ENCODE measurements around the gene PODNL1.
"Not testable (repeated sequence)": the region's sequence is repeated elsewhere in the genome, so short reads cannot be mapped to it uniquely, and the experiment has no call there.

Gene PODNL1

DNA sequence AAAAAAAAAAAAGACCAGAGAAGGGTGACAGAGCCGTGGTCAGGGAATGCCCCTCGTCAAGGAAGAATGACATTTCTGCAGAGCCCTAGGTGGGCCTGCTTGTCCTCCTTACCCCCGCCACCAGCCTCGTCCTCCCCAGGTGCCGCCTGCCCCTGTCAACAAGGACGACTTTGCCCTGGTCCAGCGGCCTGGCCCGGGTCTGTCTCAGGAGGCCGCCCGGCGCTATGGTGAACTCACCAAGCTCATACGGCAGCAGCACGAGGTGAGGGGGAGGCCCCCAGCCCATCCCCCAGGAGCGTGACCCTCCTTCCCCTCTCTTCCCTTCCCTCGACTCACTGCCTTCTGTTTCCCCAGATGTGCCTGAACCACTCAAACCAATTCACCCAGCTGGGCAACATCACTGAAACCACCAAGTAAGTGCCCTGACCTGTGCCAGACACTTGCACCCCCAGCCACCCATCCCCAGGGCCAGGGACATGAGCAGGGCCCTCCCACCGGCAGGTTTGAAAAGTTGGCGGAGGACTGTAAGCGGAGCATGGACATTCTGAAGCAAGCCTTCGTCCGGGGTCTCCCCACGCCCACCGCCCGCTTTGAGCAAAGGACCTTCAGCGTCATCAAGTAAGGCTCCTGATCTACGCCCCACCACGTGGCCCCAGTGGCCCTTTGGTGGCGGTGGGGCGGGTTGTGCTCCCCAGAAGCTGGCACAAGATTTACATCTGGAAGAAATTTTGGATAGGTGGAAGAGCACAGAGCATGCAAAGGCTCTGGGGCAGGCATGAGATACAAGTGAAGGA lies 14.8 kb downstream of the PODNL1 start:
- FAIRE-seq = no peak

DNA sequence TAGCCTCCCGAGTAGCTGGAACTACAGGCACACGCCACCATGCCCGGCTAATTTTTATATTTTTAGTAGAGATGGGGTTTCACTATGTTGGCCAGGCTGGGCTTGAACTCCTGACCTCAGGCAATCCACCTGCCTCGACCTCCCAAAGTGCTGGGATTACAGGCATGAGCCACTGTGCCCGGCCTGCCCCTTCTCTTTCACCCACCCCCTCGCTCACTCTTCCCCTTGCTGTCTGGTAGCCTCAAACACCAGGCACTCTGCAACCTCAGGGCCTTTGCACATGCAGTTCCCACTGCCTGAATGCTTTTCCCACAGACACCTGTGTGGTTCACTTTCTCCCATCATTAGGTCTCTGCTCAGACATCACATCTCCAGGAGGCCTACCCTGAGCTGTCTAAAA lies 16.1 kb downstream of the PODNL1 start:
- FAIRE-seq = not testable (repeated sequence)

DNA sequence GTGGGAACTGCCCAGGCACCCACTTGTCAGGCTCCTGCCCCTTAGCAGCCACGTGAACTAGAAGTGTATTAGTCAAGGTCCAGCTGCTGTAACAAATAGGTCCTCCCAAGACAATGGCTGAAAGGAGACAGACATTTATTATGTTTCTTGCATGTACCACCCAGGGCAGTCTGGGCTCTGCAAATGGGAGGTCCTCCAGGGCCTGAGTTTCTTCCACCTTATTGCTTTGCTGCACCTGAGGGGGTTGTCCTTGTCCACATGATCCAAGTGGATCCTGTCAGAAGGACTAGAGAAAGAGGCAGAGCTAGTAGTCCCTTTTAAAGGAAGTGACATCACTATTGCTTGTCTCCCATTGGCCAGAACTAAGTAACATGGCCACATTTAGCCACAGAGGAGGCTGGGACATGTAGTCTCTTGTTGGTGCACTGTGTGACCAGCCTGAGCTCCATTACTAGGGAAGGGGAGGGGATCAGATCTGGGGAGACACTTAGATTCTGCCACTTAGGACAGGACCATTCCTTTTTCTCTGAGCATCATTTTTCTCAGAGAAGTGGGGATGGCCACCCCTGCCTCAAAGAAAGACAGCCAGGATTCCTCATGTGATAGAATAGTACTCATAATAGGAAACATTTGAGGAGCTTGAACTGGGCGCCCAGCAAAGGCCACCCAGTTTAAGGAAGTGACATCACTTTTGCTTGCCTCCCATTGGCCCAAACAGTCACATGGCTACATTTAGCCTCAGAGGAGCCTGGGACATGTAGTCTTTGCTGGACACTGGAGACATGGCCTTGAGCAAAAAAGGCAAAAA lies 17.1 kb downstream of the PODNL1 start:
- no peak for FAIRE-seq

- no peak for FAIRE-seq
Observed at GRCh38 chr19:13920524-13920923, 17.7 kb downstream of the PODNL1 start.

GRCh38 chr19:13918726-13919411 lies 19.3 kb downstream of the PODNL1 start:
- FAIRE-seq = no peak

DNA sequence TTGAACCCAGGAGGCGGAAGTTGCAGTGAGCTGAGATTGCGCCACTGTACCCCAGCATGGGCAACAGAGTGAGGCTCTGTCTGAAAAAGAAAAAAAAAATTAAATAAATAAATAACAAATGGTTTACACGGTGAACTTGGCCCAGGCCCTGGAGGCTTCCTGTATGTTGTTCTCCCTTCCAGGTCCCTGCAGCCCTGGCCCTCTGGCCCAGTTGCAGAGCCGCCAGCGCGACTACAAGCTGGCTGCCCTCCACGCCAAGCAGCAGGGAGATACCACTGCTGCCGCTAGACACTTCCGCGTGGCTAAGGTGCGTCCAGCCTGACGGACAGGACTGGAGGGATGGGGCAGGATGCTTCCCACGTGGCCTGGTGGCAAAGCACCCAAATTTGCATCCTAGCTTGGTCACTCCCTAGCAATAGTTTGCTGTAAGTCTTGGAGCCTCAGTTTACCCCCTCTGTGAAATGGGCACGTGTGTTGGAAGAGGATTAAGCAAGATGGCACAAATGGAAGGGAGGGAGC lies 20.3 kb downstream of the PODNL1 start:
- no peak for FAIRE-seq

DNA sequence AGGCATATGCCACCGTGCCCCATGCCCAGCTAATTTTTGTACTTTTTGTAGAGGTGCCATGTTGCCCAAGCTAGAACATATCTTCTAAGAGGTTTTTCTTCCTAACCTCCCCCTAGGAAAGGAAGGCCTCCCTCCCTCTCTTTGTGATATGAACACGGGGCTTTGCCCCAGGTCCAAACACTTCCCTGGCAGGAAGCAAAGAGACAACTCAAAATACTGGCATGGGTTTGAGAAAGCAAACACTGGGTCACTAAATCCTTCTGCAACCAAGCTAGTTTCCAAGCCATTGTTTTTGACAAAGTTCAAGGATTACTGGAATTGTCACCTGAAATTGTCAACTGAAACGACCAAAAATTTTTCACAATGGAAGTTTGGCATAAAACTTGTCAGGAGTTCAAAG lies 23.4 kb downstream of the PODNL1 start:
- FAIRE-seq = no peak

GRCh38 chr19:13913352-13913751 lies 24.9 kb downstream of the PODNL1 start:
- no peak for FAIRE-seq

- no peak for FAIRE-seq
Observed at GRCh38 chr19:13909430-13909829, 28.8 kb downstream of the PODNL1 start.

DNA sequence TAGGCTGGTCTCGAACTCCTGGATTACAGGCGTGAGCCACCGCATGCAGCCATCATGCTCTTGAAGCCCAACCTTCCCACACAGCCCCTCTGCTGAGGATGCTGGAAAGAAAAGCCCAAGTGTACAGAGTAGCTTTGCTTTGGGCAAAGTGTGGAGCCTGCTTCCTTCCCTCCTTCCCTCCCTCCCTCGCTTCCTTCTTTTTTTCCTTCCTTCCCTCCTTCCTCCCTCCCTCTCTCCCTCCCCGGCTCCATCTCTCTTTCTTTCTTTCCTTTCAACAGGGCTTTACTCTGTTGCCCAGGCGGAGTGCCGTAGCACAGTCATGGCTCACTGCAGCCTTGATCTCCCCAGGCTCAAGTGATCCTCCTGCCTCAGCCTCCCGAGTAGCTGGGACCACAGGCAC lies 29.5 kb downstream of the PODNL1 start:
- no peak for FAIRE-seq

DNA sequence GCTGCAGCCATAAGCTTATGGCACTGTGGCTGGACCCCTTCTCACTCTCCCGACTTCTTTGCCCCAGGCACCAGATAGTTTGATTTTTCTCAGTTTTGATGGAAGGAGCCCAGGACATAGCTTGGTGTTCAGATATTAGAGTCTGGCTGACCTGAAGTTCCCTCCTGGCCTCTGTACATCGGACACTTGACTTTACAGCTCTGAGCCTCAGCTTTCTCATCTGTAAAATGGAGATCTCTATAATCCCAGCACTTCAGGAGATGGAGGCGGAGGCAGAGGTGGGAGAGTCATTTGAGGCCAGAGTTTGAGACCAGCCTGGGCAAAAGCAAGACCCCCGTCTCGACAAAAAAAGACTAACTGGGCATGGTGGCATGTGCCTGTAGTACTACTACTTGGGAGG lies 31.3 kb downstream of the PODNL1 start:
- no peak for FAIRE-seq

DNA sequence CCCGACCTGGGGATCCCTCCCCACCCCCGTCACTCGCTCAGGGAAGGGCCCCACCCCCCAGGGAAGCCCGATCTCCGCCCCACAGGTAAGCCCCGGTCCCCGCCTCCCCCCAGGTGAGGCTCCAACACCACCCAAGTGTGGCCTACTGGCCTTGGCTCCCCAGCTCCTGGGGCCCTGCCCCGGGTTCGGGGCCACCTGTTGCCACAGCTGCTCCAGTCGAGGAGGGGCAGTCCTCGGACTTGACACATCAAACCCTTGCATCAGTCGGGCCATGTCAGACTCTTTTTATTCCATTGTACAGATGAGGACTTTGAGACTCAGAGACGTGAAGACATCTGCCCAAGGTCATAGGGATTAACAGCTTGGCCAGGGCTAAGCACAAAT lies 31.7 kb downstream of the PODNL1 start:
- FAIRE-seq = no peak

GRCh38 chr19:13905634-13906520 lies 32.3 kb downstream of the PODNL1 start, which contains the start of the genes BRME1 and CC2D1A:
BRME1 (minus strand) TSS chr19:13906117; CDS start chr19:13904892, 1,225 bp downstream.
CC2D1A (plus strand) TSS chr19:13906201; CDS start chr19:13906442, 241 bp downstream.
- no peak for FAIRE-seq

DNA sequence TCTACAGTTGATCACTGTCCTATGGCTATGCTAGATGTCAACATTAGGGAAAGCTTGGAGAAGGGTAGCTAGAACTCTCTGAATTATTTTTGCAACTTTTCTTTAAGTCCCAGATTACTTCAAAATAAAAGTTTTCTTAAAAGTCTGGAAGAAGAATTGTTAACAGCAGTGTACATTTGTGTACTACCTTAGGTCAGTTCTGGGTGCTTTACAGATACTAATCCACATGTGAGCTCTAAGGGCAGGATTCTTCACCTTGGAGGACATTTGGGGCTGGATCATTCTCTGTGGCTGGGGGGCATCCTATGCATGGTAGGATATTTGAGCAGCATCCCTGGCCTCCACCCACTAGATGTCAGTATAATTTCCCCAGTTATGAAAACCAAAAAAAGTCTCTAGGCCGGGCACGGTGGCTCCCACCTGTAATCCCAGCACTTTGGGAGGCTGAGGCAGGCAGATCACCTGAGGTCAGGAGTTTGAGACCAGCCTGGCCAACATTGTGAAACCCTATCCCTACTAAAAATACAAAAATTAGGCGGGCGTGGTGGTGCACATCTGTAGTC lies 35.1 kb downstream of the PODNL1 start:
- no peak for FAIRE-seq

- FAIRE-seq = no peak
Observed at GRCh38 chr19:13899912-13900584, 38.2 kb downstream of the PODNL1 start.

DNA sequence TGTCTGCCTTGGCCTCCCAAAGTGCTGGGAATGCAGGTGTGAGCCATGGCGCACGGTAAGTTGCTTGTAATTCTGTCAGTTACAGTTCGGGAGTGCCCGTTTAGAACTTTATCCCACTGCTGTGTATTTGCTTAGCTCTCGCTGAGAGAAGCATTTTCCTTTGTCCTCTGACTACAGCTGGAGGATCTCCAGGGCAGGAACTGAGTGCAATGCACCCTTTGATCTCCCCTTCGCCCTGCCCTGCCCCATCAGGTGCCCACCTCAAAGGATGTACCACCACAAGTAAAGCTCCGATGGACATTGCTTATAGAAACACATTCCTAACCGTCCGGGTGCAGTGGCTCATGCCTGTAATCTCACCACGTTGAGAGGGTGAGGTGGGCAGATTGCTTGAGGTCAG lies 38.8 kb downstream of the PODNL1 start:
- no peak for FAIRE-seq

DNA sequence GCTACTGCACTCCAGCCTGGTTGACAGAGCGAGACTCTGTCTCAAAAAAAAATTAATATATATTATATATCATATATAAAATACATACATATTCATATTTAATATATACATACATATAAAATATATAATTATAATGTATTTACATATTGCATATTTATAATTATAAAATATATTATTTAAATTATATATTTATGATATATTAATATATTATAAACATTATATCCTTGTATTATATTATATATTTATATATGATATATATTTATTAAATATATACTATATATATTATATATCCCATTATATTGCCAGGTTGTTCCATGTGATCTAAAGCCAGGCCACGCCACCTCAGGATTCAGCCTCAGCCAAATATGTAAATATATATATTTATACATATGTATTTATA lies 42.0 kb downstream of the PODNL1 start:
- peak; percentile 21 for FAIRE-seq

DNA sequence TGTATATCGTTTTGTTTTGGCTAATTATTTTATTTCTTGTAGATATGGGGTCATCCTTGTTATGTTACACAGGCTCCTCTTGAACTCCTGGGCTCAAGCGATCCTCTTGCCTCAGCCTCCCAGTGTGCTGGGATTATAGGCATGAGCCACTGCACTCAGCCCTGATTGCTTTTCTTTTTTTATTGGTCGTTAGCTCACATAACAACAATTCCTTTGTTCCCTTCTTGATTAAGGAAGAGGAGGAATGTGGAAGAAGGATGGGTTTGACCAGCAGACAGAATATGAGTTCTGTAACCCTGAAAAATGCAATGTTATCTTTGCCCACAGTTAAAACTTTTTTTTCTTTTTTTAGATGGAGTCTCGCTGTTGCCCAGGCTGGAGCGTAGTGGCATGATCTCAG lies 43.7 kb downstream of the PODNL1 start:
- no peak for FAIRE-seq

- no peak for FAIRE-seq
Observed at GRCh38 chr19:13892870-13893269, 45.3 kb downstream of the PODNL1 start.

- FAIRE-seq = no peak
Observed at GRCh38 chr19:13890136-13890535, 48.1 kb downstream of the PODNL1 start.

DNA sequence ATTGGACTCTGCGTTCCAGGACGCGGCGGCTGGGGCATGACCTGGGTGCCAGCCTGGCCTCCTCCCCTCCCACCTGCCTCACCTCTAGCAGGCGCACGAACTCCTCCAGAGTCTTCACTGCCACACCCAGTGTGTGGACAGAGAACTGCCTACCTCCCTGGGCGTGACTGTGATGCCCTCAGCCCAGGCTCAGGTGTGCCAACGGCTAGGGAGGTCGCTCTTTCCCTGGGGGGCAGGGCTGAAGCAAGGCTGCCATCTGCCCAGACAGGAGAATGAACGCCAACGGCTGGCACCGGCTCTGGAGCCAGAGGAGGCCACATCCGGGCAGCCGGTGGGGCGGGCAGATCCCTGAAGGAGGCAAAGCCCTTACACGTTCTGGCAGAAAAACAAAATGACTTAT lies 49.9 kb downstream of the PODNL1 start:
- no peak for FAIRE-seq
